HCT116 (cell line): ENCODE data around the gene STK24. TPM values are rescaled to one million over a fixed set of nuclear protein-coding genes. Genes with fewer than 3 reads are reported as not detected.

Experiments
- ATAC-seq: fragments of 200-7000 bp; cut with Tn5 transposase; 2 replicates; pipeline ENCODE4 v1.9.1; 2020; ENCODE audit warnings: mild to moderate bottlenecking, moderate library complexity
- BruUV-seq: library from RNA; stranded (reverse); fragments of 400-500 nt; replicated peaks from 2 replicates; lab custom pipeline; 2021; lab: Mats Ljungman, UMichigan
- CTCF ChIA-PET: fragments of 300-600 bp; sonication (Branson Sonifier 250); formaldehyde crosslinking; loops from one replicate; lab custom pipeline; 2021; ENCODE audit warnings: antibody characterized with exemption; lab: Charles Lee
- POLR2A ChIA-PET: fragments of 300-600, 350-600 bp; sonication (Branson Sonifier 250); formaldehyde crosslinking; loops from one replicate; lab custom pipeline; 2021; ENCODE audit warnings: antibody characterized with exemption; lab: Charles Lee
- RAD21 ChIA-PET, 2 experiments: fragments of 300-600 bp; sonication (Branson Sonifier 250); formaldehyde crosslinking; loops; one replicate each; lab custom pipeline; 2023; ENCODE audit warnings: low total read pairs in 2 of 2; ENCODE audit not compliant: uncharacterized antibody in 2 of 2, unreplicated experiment in 2 of 2, low non-redundant PET in 1 of 2; lab: Charles Lee
- DNase-seq: peaks from one replicate; pipeline ENCODE4 v3.0.0-alpha.2; 2010; ENCODE audit warnings: low read depth, low spot score
- H2AFZ ChIP-seq: fragments of 200-600 bp; shearing (Covaris generic), sonication (generic); 2 replicates; pipeline ENCODE4 v1.6.1; 2017; ENCODE audit warnings: low read depth, mixed run types, mixed read lengths, antibody characterized with exemption, low read length; ENCODE audit not compliant: poor library complexity, severe bottlenecking
- H3K27ac ChIP-seq: 2 replicates; pipeline ENCODE4 v1.5.1; 2012; ENCODE audit warnings: low read depth, low read length
- H3K27me3 ChIP-seq: fragments of 200-600 bp; sonication (generic); 2 replicates; pipeline ENCODE4 v1.6.1; 2016; ENCODE audit warnings: mixed run types, low read length, mixed read lengths; ENCODE audit not compliant: insufficient read depth
- H3K36me3 ChIP-seq, 2 experiments: fragments of 200-500 bp in 1 of 2; fragments of 200-600 bp in 1 of 2; sonication (Bioruptor generic) in 1 of 2; sonication (generic) in 1 of 2; 2 replicates each; pipeline versions ENCODE4 v1.5.1 to v1.6.1; 2014 to 2016; ENCODE audit warnings: low read length in 2 of 2, inconsistent platforms in 1 of 2, mixed read lengths in 1 of 2, mixed run types in 1 of 2; ENCODE audit not compliant: insufficient read depth in 2 of 2, control insufficient read depth in 1 of 2
- H3K4me1 ChIP-seq, 2 experiments: fragments of 200-600 bp in 1 of 2; sonication (generic) in 1 of 2; 2 replicates each; pipeline versions ENCODE4 v1.5.1 to v1.6.1; 2012 to 2017; ENCODE audit warnings: low read length in 2 of 2, inconsistent platforms in 1 of 2, mild to moderate bottlenecking in 1 of 2, mixed read lengths in 1 of 2, mixed run types in 1 of 2, moderate library complexity in 1 of 2; ENCODE audit not compliant: insufficient read depth in 2 of 2, control insufficient read depth in 1 of 2
- H3K4me2 ChIP-seq: fragments of 200-600 bp; sonication (generic); 2 replicates; pipeline ENCODE4 v1.6.1; 2017; ENCODE audit warnings: mixed run types, low read length, mixed read lengths
- H3K4me3 ChIP-seq, 2 experiments: fragments of 200-600 bp in 1 of 2; sonication (generic) in 1 of 2; replicated peaks in 1 of 2; 2 replicates each; pipeline ENCODE4 v1.5.1; 2011 to 2016; ENCODE audit warnings: low read length in 2 of 2, control low read depth in 1 of 2, low read depth in 1 of 2, mild to moderate bottlenecking in 1 of 2, mixed read lengths in 1 of 2, mixed run types in 1 of 2
- H3K79me2 ChIP-seq: fragments of 200-600 bp; sonication (generic); 2 replicates; pipeline ENCODE4 v1.6.1; 2017; ENCODE audit warnings: mild to moderate bottlenecking, mixed run types, low read length, moderate library complexity, mixed read lengths; ENCODE audit not compliant: insufficient read depth
- H3K9ac ChIP-seq: fragments of 200-600 bp; sonication (generic); 2 replicates; pipeline ENCODE4 v1.6.1; 2016; ENCODE audit warnings: low read length, mixed read lengths
- H3K9me2 ChIP-seq: fragments of 200-600 bp; sonication (generic), shearing (Covaris generic); 2 replicates; pipeline ENCODE4 v1.6.1; 2017; ENCODE audit warnings: mixed run types, mild to moderate bottlenecking, moderate library complexity; ENCODE audit not compliant: insufficient read depth
- H3K9me3 ChIP-seq, 2 experiments: fragments of 200-500 bp in 1 of 2; fragments of 200-600 bp in 1 of 2; sonication (Bioruptor generic) in 1 of 2; sonication (generic) in 1 of 2; 2 replicates each; pipeline ENCODE4 v1.6.1; 2014 to 2017; ENCODE audit warnings: low read length in 2 of 2, mixed read lengths in 2 of 2, inconsistent platforms in 1 of 2, low read depth in 1 of 2, mild to moderate bottlenecking in 1 of 2, mixed run types in 1 of 2, moderate library complexity in 1 of 2; ENCODE audit not compliant: control insufficient read depth in 1 of 2, insufficient read depth in 1 of 2
- H4K20me1 ChIP-seq: fragments of 200-600 bp; sonication (generic), shearing (Covaris generic); 2 replicates; pipeline ENCODE4 v1.6.1; 2017; ENCODE audit warnings: mixed run types, mild to moderate bottlenecking, moderate library complexity; ENCODE audit not compliant: insufficient read depth
- CEBPB ChIP-seq: IDR thresholded peaks from 2 replicates; pipeline ENCODE4 v1.6.1; 2012; ENCODE audit warnings: low read depth
- EGR1 ChIP-seq: IDR thresholded peaks from 2 replicates; pipeline ENCODE4 v1.6.1; 2012; ENCODE audit warnings: low read depth
- EZH2 ChIP-seq: fragments of 200-600 bp; sonication (generic); IDR thresholded peaks from 2 replicates; pipeline ENCODE4 v1.6.1; 2017; ENCODE audit warnings: antibody characterized with exemption, mixed run types
- EZH2phosphoT487 ChIP-seq: fragments of 200-600 bp; IDR thresholded peaks from 2 replicates; pipeline ENCODE4 v1.6.1; 2018; ENCODE audit warnings: antibody characterized with exemption, borderline replicate concordance
- FOSL1 ChIP-seq: IDR thresholded peaks from 2 replicates; pipeline ENCODE4 v1.6.1; 2012; ENCODE audit warnings: low read depth
- POLR2A ChIP-seq: IDR thresholded peaks from 2 replicates; pipeline ENCODE4 v1.7.0; 2011; ENCODE audit warnings: borderline replicate concordance; ENCODE audit not compliant: insufficient read depth, insufficient read length; ENCODE audit errors: extremely low read depth
- RAD21 ChIP-seq: IDR thresholded peaks from 2 replicates; pipeline ENCODE4 v1.6.1; 2012; ENCODE audit warnings: low read depth, mild to moderate bottlenecking
- SIN3A ChIP-seq: IDR thresholded peaks from 2 replicates; pipeline ENCODE4 v1.6.1; 2012; ENCODE audit warnings: low read depth
- SP1 ChIP-seq: IDR thresholded peaks from 2 replicates; pipeline ENCODE4 v1.6.1; 2012; ENCODE audit warnings: low read depth
- SRF ChIP-seq: IDR thresholded peaks from 2 replicates; pipeline ENCODE4 v1.6.1; 2012; ENCODE audit warnings: low read depth
- TCF7L2 ChIP-seq: IDR thresholded peaks from 2 replicates; pipeline ENCODE4 v1.7.0; 2011; ENCODE audit warnings: borderline replicate concordance, inconsistent platforms; ENCODE audit not compliant: insufficient read depth, insufficient read length; ENCODE audit errors: extremely low read depth
- ZFX ChIP-seq: fragments of 450-650 bp; IDR thresholded peaks from 2 replicates; pipeline ENCODE4 v1.6.1; 2017
- intact Hi-C: fragments of 100-400 bp; cut with micrococcal nuclease; formaldehyde crosslinking; loops from 2 replicates; pipeline ENCODE4 v1.10.0; 2022
- total RNA-seq: library from RNA; stranded (reverse); gene quantifications from one replicate; pipeline ENCODE4 v1.2.1, GENCODE V29; 2021; ENCODE audit not compliant: unreplicated experiment
- TF ChIP-seq, protein P1 (sequence below): IDR thresholded peaks from 2 replicates; pipeline ENCODE4 v1.6.1; 2012
- TF ChIP-seq, protein P2 (sequence below): IDR thresholded peaks from 2 replicates; pipeline ENCODE4 v1.6.1; 2012
- TF ChIP-seq, protein P3 (sequence below): IDR thresholded peaks from 2 replicates; pipeline ENCODE4 v1.6.1; 2011; ENCODE audit warnings: mild to moderate bottlenecking, low read length, moderate library complexity; ENCODE audit not compliant: insufficient replicate concordance; ENCODE audit errors: extremely low read depth
- TF ChIP-seq, protein P4 (sequence below), 3 experiments: fragments of 200-600 bp in 1 of 3; sonication (generic) in 1 of 3; IDR thresholded peaks in 2 of 3; conservative IDR thresholded peaks in 1 of 3; 2 replicates each; pipeline ENCODE4 v1.5.1; 2012 to 2017; ENCODE audit warnings: low read depth in 2 of 3, low read length in 2 of 3, antibody characterized with exemption in 1 of 3, borderline replicate concordance in 1 of 3, control low read depth in 1 of 3, mild to moderate bottlenecking in 1 of 3, mixed read lengths in 1 of 3, mixed run types in 1 of 3, moderate library complexity in 1 of 3; ENCODE audit not compliant: insufficient read depth in 1 of 3

Gene STK24
- total RNA-seq, 1 experiment from 2014 or later, result 137 TPM

DNA sequence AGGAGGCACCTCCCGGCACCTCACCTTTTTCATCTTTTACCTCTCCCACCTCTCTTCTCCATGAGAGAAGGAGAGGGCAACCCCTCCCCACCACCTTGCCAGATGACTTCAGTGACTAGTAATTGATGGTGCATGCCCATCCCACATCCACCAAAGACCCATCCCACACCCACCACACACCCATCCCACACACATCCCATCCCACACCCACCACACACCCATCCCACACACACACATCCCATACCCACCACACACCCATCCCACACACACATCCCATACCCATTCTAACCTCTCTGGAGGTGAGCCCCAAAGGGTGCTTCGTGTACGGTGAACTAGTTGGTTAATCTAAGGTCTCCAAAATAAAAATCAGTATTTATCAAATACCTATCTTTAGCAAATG is 44.7 kb downstream of the STK24 start:
- Histone ChIP-seq H3K9me3 (no peaks in the 10 kb centered on the region), H2AFZ (no peak overlapping the region), H3K36me3 (no peaks in the 10 kb centered on the region), H3K27ac (no peak overlapping the region), H3K4me2 (no peak overlapping the region), H3K4me3 (no peak overlapping the region), H3K9ac (no peak overlapping the region), H3K79me2 (peaks cover 98% of the 10 kb centered on the region), H3K9me2 (no peaks in the 10 kb centered on the region), H3K4me1 (peaks cover 0 to 25% of the 10 kb centered on the region in 2 experiments; a peak in 2 of 4 replicates), H3K27me3 (no peaks in the 10 kb centered on the region), H4K20me1 (peaks cover 14% of the 10 kb centered on the region; the same call in 1 of the 2 replicates)
- ATAC-seq (no peak), DNase-seq (no peak)
- ChIA-PET RAD21 (no interaction called here), POLR2A (no interaction called here), CTCF (no interaction called here)
- intact Hi-C loops, result no loop called here
- no peak for TF ChIP-seq RAD21
- TF ChIP-seq, protein P1, sequence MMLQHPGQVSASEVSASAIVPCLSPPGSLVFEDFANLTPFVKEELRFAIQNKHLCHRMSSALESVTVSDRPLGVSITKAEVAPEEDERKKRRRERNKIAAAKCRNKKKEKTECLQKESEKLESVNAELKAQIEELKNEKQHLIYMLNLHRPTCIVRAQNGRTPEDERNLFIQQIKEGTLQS, result no peak
- no peak for TF ChIP-seq FOSL1
- TF ChIP-seq, protein P2, sequence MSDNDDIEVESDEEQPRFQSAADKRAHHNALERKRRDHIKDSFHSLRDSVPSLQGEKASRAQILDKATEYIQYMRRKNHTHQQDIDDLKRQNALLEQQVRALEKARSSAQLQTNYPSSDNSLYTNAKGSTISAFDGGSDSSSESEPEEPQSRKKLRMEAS, result no peak
- no peak for TF ChIP-seq ZFX
- TF ChIP-seq SIN3A, result no peak
- TF ChIP-seq SRF, result no peak
- TF ChIP-seq TCF7L2, result no peak
- no TSS peak for BruUV-seq

DNA sequence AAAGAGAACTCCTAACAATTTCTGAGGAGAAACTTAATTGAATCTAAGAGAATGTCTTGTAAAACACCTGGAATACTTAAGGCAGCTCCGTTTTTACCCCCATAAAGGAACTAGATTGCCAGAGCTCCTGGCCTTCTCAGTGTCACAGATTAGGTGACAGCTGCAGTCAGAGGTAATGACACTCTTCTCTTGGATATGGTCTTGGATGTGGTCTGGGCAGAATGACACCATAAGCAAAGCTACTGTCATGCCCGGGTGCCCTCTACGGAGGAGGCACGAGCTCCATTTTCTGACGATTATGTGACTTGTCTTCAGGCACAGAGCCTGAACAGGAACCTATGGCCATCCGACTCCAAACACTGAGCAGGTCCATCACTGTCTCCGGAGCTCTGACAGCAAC is 46.7 kb downstream of the STK24 start:
- peaks cover 0 to 9% of the 10 kb centered on the region in 2 experiments; a peak in 1 of 4 replicates for H3K4me1 ChIP-seq
- H2AFZ ChIP-seq, result no peak overlapping the region
- no peak overlapping the region for H3K27ac ChIP-seq
- no peak overlapping the region for H3K4me2 ChIP-seq
- H3K4me3 ChIP-seq, result no peak overlapping the region
- peaks cover 14% of the 10 kb centered on the region; the same call in 1 of the 2 replicates for H4K20me1 ChIP-seq
- no peaks in the 10 kb centered on the region for H3K9me3 ChIP-seq
- RAD21 ChIA-PET, result no interaction called here
- intact Hi-C loops, result no loop called here
- no peak overlapping the region for H3K9ac ChIP-seq
- no TSS peak for BruUV-seq
- CTCF ChIA-PET, result no interaction called here
- H3K9me2 ChIP-seq, result no peaks in the 10 kb centered on the region
- POLR2A ChIA-PET, result no interaction called here
- H3K36me3 ChIP-seq, result no peaks in the 10 kb centered on the region
- H3K79me2 ChIP-seq, result peaks cover 98% of the 10 kb centered on the region
- DNase-seq, result no peak
- no peaks in the 10 kb centered on the region for H3K27me3 ChIP-seq
- no peak for ATAC-seq
- TF ChIP-seq POLR2A, result no peak
- TF ChIP-seq, protein P2, result no peak
- TF ChIP-seq, protein P3, sequence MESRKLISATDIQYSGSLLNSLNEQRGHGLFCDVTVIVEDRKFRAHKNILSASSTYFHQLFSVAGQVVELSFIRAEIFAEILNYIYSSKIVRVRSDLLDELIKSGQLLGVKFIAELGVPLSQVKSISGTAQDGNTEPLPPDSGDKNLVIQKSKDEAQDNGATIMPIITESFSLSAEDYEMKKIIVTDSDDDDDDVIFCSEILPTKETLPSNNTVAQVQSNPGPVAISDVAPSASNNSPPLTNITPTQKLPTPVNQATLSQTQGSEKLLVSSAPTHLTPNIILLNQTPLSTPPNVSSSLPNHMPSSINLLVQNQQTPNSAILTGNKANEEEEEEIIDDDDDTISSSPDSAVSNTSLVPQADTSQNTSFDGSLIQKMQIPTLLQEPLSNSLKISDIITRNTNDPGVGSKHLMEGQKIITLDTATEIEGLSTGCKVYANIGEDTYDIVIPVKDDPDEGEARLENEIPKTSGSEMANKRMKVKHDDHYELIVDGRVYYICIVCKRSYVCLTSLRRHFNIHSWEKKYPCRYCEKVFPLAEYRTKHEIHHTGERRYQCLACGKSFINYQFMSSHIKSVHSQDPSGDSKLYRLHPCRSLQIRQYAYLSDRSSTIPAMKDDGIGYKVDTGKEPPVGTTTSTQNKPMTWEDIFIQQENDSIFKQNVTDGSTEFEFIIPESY, result no peak
- no peak for TF ChIP-seq EZH2phosphoT487
- TF ChIP-seq, protein P4, sequence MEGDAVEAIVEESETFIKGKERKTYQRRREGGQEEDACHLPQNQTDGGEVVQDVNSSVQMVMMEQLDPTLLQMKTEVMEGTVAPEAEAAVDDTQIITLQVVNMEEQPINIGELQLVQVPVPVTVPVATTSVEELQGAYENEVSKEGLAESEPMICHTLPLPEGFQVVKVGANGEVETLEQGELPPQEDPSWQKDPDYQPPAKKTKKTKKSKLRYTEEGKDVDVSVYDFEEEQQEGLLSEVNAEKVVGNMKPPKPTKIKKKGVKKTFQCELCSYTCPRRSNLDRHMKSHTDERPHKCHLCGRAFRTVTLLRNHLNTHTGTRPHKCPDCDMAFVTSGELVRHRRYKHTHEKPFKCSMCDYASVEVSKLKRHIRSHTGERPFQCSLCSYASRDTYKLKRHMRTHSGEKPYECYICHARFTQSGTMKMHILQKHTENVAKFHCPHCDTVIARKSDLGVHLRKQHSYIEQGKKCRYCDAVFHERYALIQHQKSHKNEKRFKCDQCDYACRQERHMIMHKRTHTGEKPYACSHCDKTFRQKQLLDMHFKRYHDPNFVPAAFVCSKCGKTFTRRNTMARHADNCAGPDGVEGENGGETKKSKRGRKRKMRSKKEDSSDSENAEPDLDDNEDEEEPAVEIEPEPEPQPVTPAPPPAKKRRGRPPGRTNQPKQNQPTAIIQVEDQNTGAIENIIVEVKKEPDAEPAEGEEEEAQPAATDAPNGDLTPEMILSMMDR (IDR thresholded peaks at IDR 0.05 in 2 of 3, conservative IDR thresholded peaks at IDR 0.05 in 1 of 3; ENCODE audit: borderline replicate concordance in 1 of 3, insufficient read depth in 1 of 3, low read depth in 2 of 3, low read length in 2 of 3), result no peak
- TF ChIP-seq CEBPB, result no peak
- no peak for TF ChIP-seq EGR1
- TF ChIP-seq RAD21, result no peak
- TF ChIP-seq SIN3A, result no peak
- TF ChIP-seq EZH2, result no peak
- no peak for TF ChIP-seq SP1
- no peak for TF ChIP-seq TCF7L2
- TF ChIP-seq FOSL1, result no peak
